HepG2 (cell line): ENCODE results near the gene EXOC3L4.

Experiments
- CBX2 ChIP-seq, 2 experiments: fragments of 200-600 bp in 1 of 2; sonication (generic); formaldehyde crosslinking in 1 of 2; IDR thresholded peaks; 2 replicates each; pipeline versions ENCODE4 v1.7.0 to v1.8.1; 2018 to 2022; ENCODE audit warnings: low read depth in 2 of 2, low read length in 1 of 2, mild to moderate bottlenecking in 1 of 2, missing genetic modification reagents in 1 of 2
- CTCF ChIP-seq: sonication (generic); formaldehyde crosslinking; IDR thresholded peaks from 2 replicates; pipeline ENCODE4 v1.5.0; 2020; ENCODE audit warnings: mild to moderate bottlenecking, missing genetic modification reagents, moderate library complexity
- EP300 ChIP-seq, 3 experiments: sonication (generic) in 1 of 3; formaldehyde crosslinking in 1 of 3; IDR thresholded peaks; 2 replicates each; pipeline versions ENCODE4 v1.5.1 to v1.6.1; 2011 to 2020; ENCODE audit warnings: low read depth in 2 of 3, low read length in 2 of 3, borderline replicate concordance in 1 of 3, improper control_type of control experiment in 1 of 3, mild to moderate bottlenecking in 1 of 3, missing genetic modification reagents in 1 of 3, moderate library complexity in 1 of 3
- GATA4 ChIP-seq: sonication (generic); IDR thresholded peaks from 2 replicates; pipeline ENCODE4 v1.6.1; 2016; ENCODE audit warnings: antibody characterized with exemption, low read depth, borderline replicate concordance
- MLXIP ChIP-seq: sonication (generic); formaldehyde crosslinking; IDR thresholded peaks from 2 replicates; pipeline ENCODE4 v1.9.0; 2021; ENCODE audit warnings: missing genetic modification reagents, borderline replicate concordance
- PHF8 ChIP-seq: sonication (generic); formaldehyde crosslinking; IDR thresholded peaks from 2 replicates; pipeline ENCODE4 v1.5.0; 2020; ENCODE audit warnings: missing genetic modification reagents
- POLR2A ChIP-seq, 2 experiments: IDR thresholded peaks; 2 replicates each; pipeline ENCODE4 v1.6.1; 2011; ENCODE audit warnings: low read depth in 2 of 2, low read length in 2 of 2, mild to moderate bottlenecking in 1 of 2, moderate library complexity in 1 of 2; ENCODE audit not compliant: insufficient read depth in 1 of 2
- PREB ChIP-seq: sonication (generic); formaldehyde crosslinking; IDR thresholded peaks from 2 replicates; pipeline ENCODE4 v1.4.0; 2020; ENCODE audit warnings: missing genetic modification reagents
- ZNF318 ChIP-seq: sonication (generic); formaldehyde crosslinking; IDR thresholded peaks from 2 replicates; pipeline ENCODE4 v1.4.0; 2020; ENCODE audit warnings: mild to moderate bottlenecking, missing genetic modification reagents
- ZNF639 ChIP-seq: conservative IDR thresholded peaks from 2 replicates; pipeline ENCODE4 v1.6.1; 2018; ENCODE audit warnings: missing genetic modification reagents
- ZNF740 ChIP-seq: sonication (generic); formaldehyde crosslinking; IDR thresholded peaks from 2 replicates; pipeline ENCODE4 v1.4.0; 2020; ENCODE audit warnings: missing genetic modification reagents
- ZNF777 ChIP-seq: sonication (generic); formaldehyde crosslinking; IDR thresholded peaks from 2 replicates; pipeline ENCODE4 v1.4.0; 2020; ENCODE audit warnings: missing genetic modification reagents

GRCh38 chr14:103089386-103090335, 4.9 kb upstream of the EXOC3L4 start:
- TF ChIP-seq ZNF777 (CRISPR knock-in tag) (no peak), ZNF639 (no peak), PHF8 (no peak; the same call in 1 of the 2 replicates), CBX2 (IDR thresholded peaks at IDR 0.05; ENCODE audit: low read depth, low read length) (no peak), CBX2 (CRISPR knock-in tag; IDR thresholded peaks at IDR 0.05; ENCODE audit: low read depth) (no peak), MLXIP (CRISPR knock-in tag) (no peak), ZNF318 (CRISPR knock-in tag) (no peak), CTCF (CRISPR knock-in tag) (no peak), POLR2A (IDR thresholded peaks at IDR 0.05; ENCODE audit: insufficient read depth in 1 of 2, low read depth in 2 of 2, low read length in 2 of 2) (no peak), PREB (no peak), EP300 (IDR thresholded peaks at IDR 0.05; ENCODE audit: low read depth in 2 of 2, low read length in 2 of 2) (no peak), EP300 (CRISPR knock-in tag; IDR thresholded peaks at IDR 0.05; ENCODE audit: borderline replicate concordance) (no peak), GATA4 (no peak), ZNF740 (CRISPR knock-in tag) (no peak)
